GM21576 (cell line): ENCODE data around the gene SLC38A8.
A peak's percentile ranks its signal among the peaks of the same experiment; 100 is the strongest.

Source experiments
- ATAC-seq: cut with Tn5 transposase; IDR thresholded peaks from one replicate; pipeline ENCODE4 v1.9.1; 2021; ENCODE audit warnings: mild to moderate bottlenecking, moderate library complexity; ENCODE audit not compliant: unreplicated experiment

The SLC38A8 gene

GRCh38 chr16:84033251-84034195 lies 9.1 kb downstream of the SLC38A8 start:
- no peak for ATAC-seq

GRCh38 chr16:84032458-84033178 lies 10.0 kb downstream of the SLC38A8 start:
- no peak for ATAC-seq

- ATAC-seq = no peak
These were observed 11.0 kb downstream of the SLC38A8 start for GRCh38 chr16:84031556-84031955.

GRCh38 chr16:84029297-84030047 lies 13.1 kb downstream of the SLC38A8 start:
- no peak for ATAC-seq

- no peak for ATAC-seq
These were observed 15.0 kb downstream of the SLC38A8 start for GRCh38 chr16:84027625-84028024.

GRCh38 chr16:84026606-84027005 lies 16.0 kb downstream of the SLC38A8 start:
- no peak for ATAC-seq

- ATAC-seq = no peak
These were observed 17.7 kb downstream of the SLC38A8 start for GRCh38 chr16:84024854-84025253.

GRCh38 chr16:84022644-84023043 lies 20.0 kb downstream of the SLC38A8 start:
- no peak for ATAC-seq

GRCh38 chr16:84021488-84021887 lies 21.1 kb downstream of the SLC38A8 start:
- no peak for ATAC-seq

GRCh38 chr16:84020353-84020752 lies 22.2 kb downstream of the SLC38A8 start:
- no peak for ATAC-seq

GRCh38 chr16:84018710-84019109 lies 23.9 kb downstream of the SLC38A8 start:
- no peak for ATAC-seq

GRCh38 chr16:84016477-84016876 lies 26.1 kb downstream of the SLC38A8 start:
- ATAC-seq = no peak

GRCh38 chr16:84015399-84015798 lies 27.2 kb downstream of the SLC38A8 start:
- no peak for ATAC-seq

GRCh38 chr16:84014570-84015327 lies 27.8 kb downstream of the SLC38A8 start:
- no peak for ATAC-seq

- ATAC-seq = peak; percentile 79
These were observed 28.6 kb downstream of the SLC38A8 start for GRCh38 chr16:84013787-84014569.

GRCh38 chr16:84009282-84009681 lies 33.3 kb downstream of the SLC38A8 start:
- no peak for ATAC-seq

GRCh38 chr16:84007965-84008364 lies 34.6 kb downstream of the SLC38A8 start:
- ATAC-seq = no peak

GRCh38 chr16:84007520-84007919 lies 35.1 kb downstream of the SLC38A8 start:
- no peak for ATAC-seq

- no peak for ATAC-seq
These were observed 37.2 kb downstream of the SLC38A8 start for GRCh38 chr16:84005391-84005790.

GRCh38 chr16:84004442-84004841 lies 38.2 kb downstream of the SLC38A8 start:
- ATAC-seq = no peak
